Epithelial cell of esophagus (primary cell): ENCODE results near the gene MESP2.

Source experiments
- DNase-seq: peaks from one replicate; pipeline ENCODE4 v3.0.0; 2010; ENCODE audit warnings: low read depth
- H3K4me3 ChIP-seq: 2 replicates; pipeline ENCODE4 v1.5.1; 2011; ENCODE audit warnings: mild to moderate bottlenecking, low read length, control low read depth
- TF ChIP-seq, protein P1 (sequence below): IDR thresholded peaks from 2 replicates; pipeline ENCODE4 v1.5.1; 2011; ENCODE audit warnings: low read depth, mild to moderate bottlenecking, low read length, control low read depth, inconsistent platforms; ENCODE audit not compliant: insufficient read depth; ENCODE audit errors: missing control alignments

The MESP2 gene

DNA sequence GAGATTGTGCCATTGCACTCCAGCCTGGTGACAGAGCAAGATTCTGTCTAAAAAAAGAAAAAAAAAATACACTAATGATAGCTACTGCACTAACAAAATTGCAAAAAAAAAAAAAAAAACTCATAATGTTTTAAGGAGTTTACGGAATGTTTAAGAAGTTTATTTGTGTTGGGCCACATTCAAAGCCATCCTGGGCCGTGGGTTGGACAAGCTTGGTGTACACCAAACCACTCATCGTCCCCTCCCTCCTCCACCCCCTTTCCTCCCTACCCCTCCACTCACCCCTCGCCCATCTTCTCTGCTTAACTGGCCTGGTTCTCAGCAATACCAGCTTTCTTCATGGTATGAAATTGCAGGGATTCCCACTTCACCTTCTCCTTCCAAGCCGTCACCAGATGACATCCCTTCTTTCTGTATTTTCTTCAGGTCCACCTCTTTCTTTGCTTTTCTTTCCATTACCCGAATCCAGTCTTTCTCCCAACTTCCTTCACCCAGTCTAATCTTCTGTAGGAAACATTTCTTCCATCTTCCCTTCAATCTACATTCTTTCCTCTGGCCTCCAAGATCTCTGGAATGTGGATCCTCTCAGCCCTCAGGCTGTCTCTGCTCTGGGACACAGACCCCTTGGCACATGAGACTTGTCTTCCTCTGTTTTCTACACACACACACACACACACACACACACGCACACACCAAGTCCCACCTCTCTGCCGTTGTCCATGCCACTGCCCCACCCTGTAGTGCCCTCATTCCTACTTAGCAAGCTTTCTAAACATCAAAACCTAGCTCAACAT lies 21.6 kb upstream of the MESP2 start:
- TF ChIP-seq, protein P1, sequence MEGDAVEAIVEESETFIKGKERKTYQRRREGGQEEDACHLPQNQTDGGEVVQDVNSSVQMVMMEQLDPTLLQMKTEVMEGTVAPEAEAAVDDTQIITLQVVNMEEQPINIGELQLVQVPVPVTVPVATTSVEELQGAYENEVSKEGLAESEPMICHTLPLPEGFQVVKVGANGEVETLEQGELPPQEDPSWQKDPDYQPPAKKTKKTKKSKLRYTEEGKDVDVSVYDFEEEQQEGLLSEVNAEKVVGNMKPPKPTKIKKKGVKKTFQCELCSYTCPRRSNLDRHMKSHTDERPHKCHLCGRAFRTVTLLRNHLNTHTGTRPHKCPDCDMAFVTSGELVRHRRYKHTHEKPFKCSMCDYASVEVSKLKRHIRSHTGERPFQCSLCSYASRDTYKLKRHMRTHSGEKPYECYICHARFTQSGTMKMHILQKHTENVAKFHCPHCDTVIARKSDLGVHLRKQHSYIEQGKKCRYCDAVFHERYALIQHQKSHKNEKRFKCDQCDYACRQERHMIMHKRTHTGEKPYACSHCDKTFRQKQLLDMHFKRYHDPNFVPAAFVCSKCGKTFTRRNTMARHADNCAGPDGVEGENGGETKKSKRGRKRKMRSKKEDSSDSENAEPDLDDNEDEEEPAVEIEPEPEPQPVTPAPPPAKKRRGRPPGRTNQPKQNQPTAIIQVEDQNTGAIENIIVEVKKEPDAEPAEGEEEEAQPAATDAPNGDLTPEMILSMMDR = no peak
- DNase-seq = no peak
- no peak overlapping the region for H3K4me3 ChIP-seq

GRCh38 chr15:89755701-89756100 lies 20.4 kb upstream of the MESP2 start:
- TF ChIP-seq, protein P1 = no peak
- no peak for DNase-seq
- H3K4me3 ChIP-seq = no peak overlapping the region

GRCh38 chr15:89756897-89757296 lies 19.2 kb upstream of the MESP2 start:
- DNase-seq = no peak
- H3K4me3 ChIP-seq = no peak overlapping the region
- TF ChIP-seq, protein P1 = no peak

- TF ChIP-seq, protein P1 = no peak
- H3K4me3 ChIP-seq = no peak overlapping the region
- DNase-seq = no peak
Measured at GRCh38 chr15:89758283-89758682, 17.8 kb upstream of the MESP2 start.

DNA sequence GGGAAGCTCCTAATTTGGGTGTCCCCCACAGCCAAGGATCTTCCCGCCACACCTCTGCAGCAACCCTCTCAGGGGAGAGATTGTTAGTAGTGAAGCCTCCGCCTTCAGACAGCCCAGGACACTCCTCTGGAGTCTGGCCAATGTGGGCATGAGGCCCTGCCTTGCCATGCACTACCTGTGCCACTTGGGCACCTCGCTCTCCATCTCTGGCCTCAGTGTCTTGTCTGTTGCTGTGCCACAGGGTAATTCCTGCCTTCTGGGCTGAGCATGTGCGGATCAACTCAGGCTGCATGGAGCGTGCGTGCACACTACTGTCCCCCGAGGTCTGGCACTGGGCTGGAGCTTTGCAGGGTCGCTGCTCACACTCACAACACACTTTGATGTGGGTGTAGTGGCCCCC lies 17.2 kb upstream of the MESP2 start:
- no peak for DNase-seq
- TF ChIP-seq, protein P1 = no peak

DNA sequence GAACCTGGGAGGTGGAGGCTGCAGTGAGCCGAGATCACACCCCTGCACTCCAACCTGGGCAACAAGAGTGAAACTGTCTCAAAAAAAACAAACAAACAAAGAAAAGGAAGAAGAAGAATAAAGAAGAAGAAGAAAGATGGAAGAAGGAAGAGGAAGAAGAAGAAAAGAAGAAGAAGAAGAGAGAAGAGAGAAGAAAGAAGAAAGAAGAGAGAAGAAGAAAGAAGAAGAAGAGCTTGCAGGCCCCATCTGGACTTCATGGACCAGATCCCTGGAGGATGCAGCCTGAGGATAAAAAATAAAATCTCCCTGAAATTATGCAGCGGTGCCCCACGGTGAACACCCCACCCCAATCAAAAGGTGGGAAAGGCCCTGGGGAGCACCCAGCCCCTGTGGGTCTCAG lies 16.3 kb upstream of the MESP2 start:
- no peak for DNase-seq
- H3K4me3 ChIP-seq = no peak overlapping the region
- TF ChIP-seq, protein P1 = no peak

More for the DNA sequence above, 17.2 kb upstream of the MESP2 start:
- no peak overlapping the region for H3K4me3 ChIP-seq
